Choroid plexus epithelial cell (primary cell): ENCODE data around the gene KMO.

Experiments
- DNase-seq: peaks from one replicate; pipeline ENCODE4 v3.0.0-alpha.2; 2010; ENCODE audit warnings: low read depth
- H3K4me3 ChIP-seq: 2 replicates; pipeline ENCODE4 v1.5.1; 2011; ENCODE audit warnings: low read depth, mild to moderate bottlenecking, control low read depth, low read length, moderate library complexity
- CTCF ChIP-seq: conservative IDR thresholded peaks from 2 replicates; pipeline ENCODE4 v1.5.1; 2011; ENCODE audit warnings: low read depth, mild to moderate bottlenecking, control low read depth, inconsistent platforms, low read length, moderate library complexity

KMO gene

GRCh38 chr1:241532162-241532531 lies at the start of gene KMO:
Gene KMO (plus strand): TSS chr1:241532378. CDS start chr1:241532445, 67 bp downstream.
- H3K4me3 ChIP-seq = peak within 1 kb of the TSS; percentile 59
- peak; percentile 26 for DNase-seq
- no peak for TF ChIP-seq CTCF

- no peak for TF ChIP-seq CTCF
- H3K4me3 ChIP-seq = no peak overlapping the region
- peak; percentile 24 for DNase-seq
Observed at GRCh38 chr1:241482761-241483250, 49.4 kb upstream of the KMO start.

- no peak overlapping the region for H3K4me3 ChIP-seq
- TF ChIP-seq CTCF = no peak
- no peak for DNase-seq
Observed at GRCh38 chr1:241485145-241485544, 47.0 kb upstream of the KMO start.

- peak; percentile 66 for TF ChIP-seq CTCF
- H3K4me3 ChIP-seq = no peak overlapping the region
- DNase-seq = peak; percentile 59
Observed at GRCh38 chr1:241485554-241485992, 46.6 kb upstream of the KMO start.

GRCh38 chr1:241488739-241489138 lies 43.4 kb upstream of the KMO start:
- no peak for DNase-seq
- H3K4me3 ChIP-seq = no peak overlapping the region
- no peak for TF ChIP-seq CTCF

GRCh38 chr1:241495741-241496140 lies 36.4 kb upstream of the KMO start:
- no peak for TF ChIP-seq CTCF
- no peak for DNase-seq
- H3K4me3 ChIP-seq = no peak overlapping the region

- no peak overlapping the region for H3K4me3 ChIP-seq
- peak; percentile 50 for TF ChIP-seq CTCF
- DNase-seq = peak; percentile 71
Observed at GRCh38 chr1:241499910-241500309, 32.3 kb upstream of the KMO start.
